Muscle layer of colon (tissue), 2 donors: ENCODE measurements around the gene STX10.

Experiments
- H3K27ac ChIP-seq: one replicate; pipeline ENCODE4 v1.7.0; 2013; ENCODE audit warnings: low read depth, mild to moderate bottlenecking, low read length, moderate library complexity
- H3K27me3 ChIP-seq, 2 donors: one replicate each; pipeline ENCODE4 v1.7.0; 2013; ENCODE audit warnings: low read length in 2 of 2, mild to moderate bottlenecking in 2 of 2; ENCODE audit not compliant: insufficient read depth in 2 of 2, control insufficient read depth in 1 of 2
- H3K36me3 ChIP-seq: one replicate; pipeline ENCODE4 v1.7.0; 2013; ENCODE audit warnings: mild to moderate bottlenecking, low read length; ENCODE audit not compliant: insufficient read depth
- H3K4me1 ChIP-seq: one replicate; pipeline ENCODE4 v1.7.0; 2013; ENCODE audit warnings: mild to moderate bottlenecking, low read length; ENCODE audit not compliant: insufficient read depth
- H3K4me3 ChIP-seq, 2 donors: one replicate each; pipeline ENCODE4 v1.7.0; 2013; ENCODE audit warnings: low read length in 2 of 2, low read depth in 1 of 2, mild to moderate bottlenecking in 1 of 2, moderate library complexity in 1 of 2
- H3K9ac ChIP-seq: one replicate; pipeline ENCODE4 v1.7.0; 2013; ENCODE audit warnings: low read length
- H3K9me3 ChIP-seq: one replicate; pipeline ENCODE4 v1.7.0; 2013; ENCODE audit warnings: mild to moderate bottlenecking, low read length
- donor health status: abdominal sarcoma.
- donor health status: Adenocarcinoma of cecum.

STX10 gene

DNA sequence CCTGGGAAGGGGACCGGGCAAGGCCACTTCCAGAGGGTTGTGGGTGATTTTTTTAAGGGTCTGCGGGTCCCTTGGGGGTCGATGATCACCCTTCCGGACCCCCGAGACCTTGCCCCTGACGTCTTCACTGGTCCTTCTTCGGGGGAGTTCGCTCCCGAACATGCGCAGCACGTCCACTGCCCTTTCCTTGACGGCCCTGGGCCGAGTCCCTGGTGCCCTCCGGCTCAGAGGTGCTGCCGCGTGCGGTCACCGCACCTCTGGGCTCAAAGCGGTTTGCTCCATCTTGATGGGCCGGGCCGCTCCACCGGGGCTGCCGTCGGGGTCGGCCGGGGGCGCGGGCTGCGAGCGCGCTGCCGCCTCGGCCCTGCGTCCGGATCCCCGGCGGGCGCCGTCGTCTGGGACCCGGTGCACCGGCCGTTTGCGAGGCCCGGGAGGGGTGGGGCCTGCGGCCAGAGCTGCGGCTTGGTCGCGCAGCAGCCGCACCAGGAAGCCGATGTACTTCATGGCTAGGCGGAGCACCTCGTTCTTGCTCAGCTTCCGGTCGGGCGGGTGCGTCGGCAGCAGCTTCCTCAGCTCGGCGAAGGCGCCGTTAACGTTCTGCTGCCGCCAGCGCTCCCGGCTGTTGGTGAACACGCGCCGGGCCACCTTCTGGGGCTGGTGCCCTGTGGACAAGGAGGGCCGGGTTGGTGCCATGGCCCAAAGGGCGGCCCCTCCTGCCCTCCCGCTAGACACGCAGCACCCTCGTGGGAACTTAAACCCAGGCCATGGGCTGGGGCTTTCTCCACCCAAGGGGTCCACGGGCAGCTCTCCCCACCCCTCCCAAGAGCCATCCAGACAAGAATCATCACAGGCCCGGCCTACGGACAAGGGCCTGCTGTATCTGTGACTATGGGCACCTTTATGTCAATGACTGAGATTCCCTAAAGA lies 50.8 kb downstream of the STX10 start:
- H3K27ac ChIP-seq, result peak overlapping the region; percentile 74
- peaks cover 1% of the 10 kb centered on the region for H3K36me3 ChIP-seq
- H3K4me1 ChIP-seq, result peaks cover 35% of the 10 kb centered on the region
- H3K9ac ChIP-seq, result peak overlapping the region; percentile 39
- H3K27me3 ChIP-seq, result no peaks in the 10 kb centered on the region
- H3K4me3 ChIP-seq, result peak overlapping the region; percentile 3 to 64
- H3K9me3 ChIP-seq, result no peaks in the 10 kb centered on the region

GRCh38 chr19:13098277-13099072 lies 51.7 kb downstream of the STX10 start:
- H3K4me1 ChIP-seq, result peaks cover 43% of the 10 kb centered on the region
- H3K4me3 ChIP-seq, result peak overlapping the region; percentile 18 to 64
- H3K36me3 ChIP-seq, result peaks cover 7% of the 10 kb centered on the region
- no peaks in the 10 kb centered on the region for H3K27me3 ChIP-seq
- H3K9ac ChIP-seq, result peak overlapping the region; percentile 39
- no peaks in the 10 kb centered on the region for H3K9me3 ChIP-seq
- H3K27ac ChIP-seq, result peak overlapping the region; percentile 74

GRCh38 chr19:13097463-13098258 lies 52.5 kb downstream of the STX10 start:
- peaks cover 43% of the 10 kb centered on the region for H3K4me1 ChIP-seq
- peak overlapping the region; percentile 76 for H3K27ac ChIP-seq
- H3K27me3 ChIP-seq, result no peaks in the 10 kb centered on the region
- peaks cover 12% of the 10 kb centered on the region for H3K36me3 ChIP-seq
- H3K9me3 ChIP-seq, result no peaks in the 10 kb centered on the region
- no peak overlapping the region for H3K4me3 ChIP-seq
- H3K9ac ChIP-seq, result no peak overlapping the region

DNA sequence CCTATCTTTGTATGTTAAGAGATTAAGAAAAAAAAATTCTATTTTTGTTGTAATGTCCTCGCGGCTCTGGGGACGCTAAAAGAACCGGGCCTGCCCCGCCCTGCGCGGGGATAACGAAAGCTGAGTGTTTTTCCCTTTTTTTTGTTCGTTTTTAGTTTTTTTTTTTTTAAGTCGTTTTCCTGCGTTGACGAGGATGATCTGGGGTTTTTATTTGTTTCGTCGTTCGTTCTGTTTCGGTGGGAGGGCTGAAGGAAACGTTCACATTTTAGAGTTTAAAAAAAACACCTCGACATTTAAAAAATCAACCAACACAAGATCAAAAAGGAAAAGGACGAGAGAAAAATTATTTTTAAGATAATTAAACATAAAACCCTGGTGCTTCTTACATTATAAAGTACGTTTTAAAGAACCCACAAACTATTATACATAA lies 53.1 kb downstream of the STX10 start:
- peaks cover 12% of the 10 kb centered on the region for H3K36me3 ChIP-seq
- H3K27ac ChIP-seq, result peak overlapping the region; percentile 76
- H3K4me1 ChIP-seq, result peaks cover 46% of the 10 kb centered on the region
- H3K9ac ChIP-seq, result no peak overlapping the region
- no peaks in the 10 kb centered on the region for H3K27me3 ChIP-seq
- H3K4me3 ChIP-seq, result no peak overlapping the region
- H3K9me3 ChIP-seq, result no peaks in the 10 kb centered on the region

GRCh38 chr19:13095934-13096927 lies 53.9 kb downstream of the STX10 start:
- Histone ChIP-seq H3K27me3 (no peaks in the 10 kb centered on the region), H3K4me1 (peaks cover 46% of the 10 kb centered on the region), H3K36me3 (peaks cover 12% of the 10 kb centered on the region), H3K4me3 (no peak overlapping the region), H3K9ac (no peak overlapping the region), H3K27ac (peak overlapping the region; percentile 40), H3K9me3 (no peaks in the 10 kb centered on the region)

DNA sequence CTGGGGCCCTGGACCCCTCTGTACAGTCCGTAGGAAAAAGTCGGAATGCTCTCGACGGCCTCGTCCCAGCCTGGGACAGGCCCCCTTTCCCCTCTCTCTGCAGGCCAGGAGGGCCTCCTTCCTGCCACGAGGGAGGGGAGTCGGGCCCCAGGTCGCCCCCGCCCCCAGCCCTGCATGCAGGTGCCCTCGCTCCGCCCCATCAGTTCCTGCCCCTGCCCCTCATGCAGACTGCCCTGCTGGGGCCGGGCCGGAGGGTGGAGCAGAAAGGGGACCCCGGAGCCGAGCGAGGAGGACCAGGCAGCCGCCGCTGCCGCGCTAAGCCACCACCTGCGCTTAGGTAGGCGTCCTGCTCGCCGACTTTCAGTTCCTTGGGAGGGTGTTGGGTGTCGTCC lies 54.8 kb downstream of the STX10 start:
- peaks cover 13% of the 10 kb centered on the region for H3K36me3 ChIP-seq
- no peaks in the 10 kb centered on the region for H3K27me3 ChIP-seq
- peaks cover 55% of the 10 kb centered on the region for H3K4me1 ChIP-seq
- H3K4me3 ChIP-seq, result no peak overlapping the region
- no peak overlapping the region for H3K27ac ChIP-seq
- H3K9me3 ChIP-seq, result no peaks in the 10 kb centered on the region
- H3K9ac ChIP-seq, result no peak overlapping the region

GRCh38 chr19:13094771-13095392 lies 55.3 kb downstream of the STX10 start:
- no peak overlapping the region for H3K4me3 ChIP-seq
- H3K27ac ChIP-seq, result no peak overlapping the region
- peaks cover 18% of the 10 kb centered on the region for H3K36me3 ChIP-seq
- no peaks in the 10 kb centered on the region for H3K9me3 ChIP-seq
- H3K4me1 ChIP-seq, result peaks cover 60% of the 10 kb centered on the region
- H3K27me3 ChIP-seq, result no peaks in the 10 kb centered on the region
- H3K9ac ChIP-seq, result no peak overlapping the region

DNA sequence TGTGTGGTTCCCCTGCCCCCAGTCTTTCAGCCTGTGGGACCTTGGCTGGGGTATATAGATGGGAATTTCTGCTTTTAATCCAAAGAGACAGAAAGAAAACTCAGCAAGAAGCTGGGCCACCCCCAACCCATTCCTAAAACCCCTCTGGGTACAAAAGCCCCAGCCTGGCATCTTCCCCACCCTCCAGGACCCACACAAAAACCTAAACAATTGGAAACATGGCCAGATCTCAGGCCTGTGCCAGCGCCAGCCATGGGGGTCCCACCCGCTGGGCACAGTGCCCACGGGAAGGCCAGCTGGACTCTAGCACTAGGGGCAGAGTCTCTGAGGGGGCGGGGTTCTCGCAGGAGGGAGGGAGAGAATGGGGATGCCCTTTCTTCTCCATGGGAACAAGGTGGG lies 56.1 kb downstream of the STX10 start:
- peaks cover 62% of the 10 kb centered on the region for H3K4me1 ChIP-seq
- peaks cover 26% of the 10 kb centered on the region for H3K36me3 ChIP-seq
- H3K27me3 ChIP-seq, result no peaks in the 10 kb centered on the region
- H3K4me3 ChIP-seq, result no peak overlapping the region
- peak overlapping the region; percentile 24 for H3K27ac ChIP-seq
- no peaks in the 10 kb centered on the region for H3K9me3 ChIP-seq
- H3K9ac ChIP-seq, result no peak overlapping the region
